Activated CD8-positive, alpha-beta T cell treated with anti-CD3 and anti-CD28 coated beads for 36 hours (primary cell): ENCODE results near the gene RETREG3. TPM values are rescaled to one million over a fixed set of nuclear protein-coding genes. Genes with fewer than 3 reads are reported as not detected.

Source experiments
- ATAC-seq: fragments of 200-7000 bp; cut with Tn5 transposase; one replicate; pipeline ENCODE4 v1.10.0; 2021; ENCODE audit warnings: mild to moderate bottlenecking, moderate library complexity
- CTCF ChIA-PET: fragments of 350-600 bp; sonication (Branson Sonifier 250); formaldehyde crosslinking; loops from one replicate; lab custom pipeline; 2021; ENCODE audit warnings: antibody characterized with exemption; lab: Charles Lee
- POLR2A ChIA-PET: fragments of 350-600 bp; sonication (Branson Sonifier 250); formaldehyde crosslinking; loops from one replicate; lab custom pipeline; 2021; ENCODE audit warnings: antibody characterized with exemption; lab: Charles Lee
- DNase-seq: peaks from one replicate; pipeline ENCODE4 v3.0.0-alpha.2; 2020
- H3K27ac Mint-ChIP-seq: one replicate; pipeline ENCODE4 v1.8.0; 2021; ENCODE audit warnings: mild to moderate bottlenecking, mixed read lengths
- H3K27me3 Mint-ChIP-seq: one replicate; pipeline ENCODE4 v1.8.0; 2021; ENCODE audit warnings: mixed read lengths
- H3K36me3 Mint-ChIP-seq: one replicate; pipeline ENCODE4 v1.8.0; 2021; ENCODE audit warnings: low read depth, mixed read lengths
- H3K4me1 Mint-ChIP-seq: one replicate; pipeline ENCODE4 v1.8.0; 2021; ENCODE audit warnings: low read depth, mixed read lengths
- H3K4me3 Mint-ChIP-seq: one replicate; pipeline ENCODE4 v1.8.0; 2021; ENCODE audit warnings: mild to moderate bottlenecking, moderate library complexity, mixed read lengths
- H3K9me3 Mint-ChIP-seq: one replicate; pipeline ENCODE4 v1.8.0; 2021; ENCODE audit warnings: mixed read lengths
- intact Hi-C: fragments of 100-400 bp; cut with micrococcal nuclease; formaldehyde crosslinking; loops from one replicate; pipeline ENCODE4 v1.10.0; 2022
- total RNA-seq, 2 experiments: library from RNA; stranded (reverse); gene quantifications; one replicate each; pipeline ENCODE4 v1.2.3, GENCODE V29; 2021
- TF ChIP-seq, protein P1 (sequence below): fragments of 200-600 bp; IDR thresholded peaks from one replicate; pipeline ENCODE4 v1.8.0; 2022; ENCODE audit warnings: antibody characterized with exemption, mild to moderate bottlenecking

RETREG3 gene
- total RNA-seq, 2 experiments from 2014 or later: 25.0 to 28.2 TPM

DNA sequence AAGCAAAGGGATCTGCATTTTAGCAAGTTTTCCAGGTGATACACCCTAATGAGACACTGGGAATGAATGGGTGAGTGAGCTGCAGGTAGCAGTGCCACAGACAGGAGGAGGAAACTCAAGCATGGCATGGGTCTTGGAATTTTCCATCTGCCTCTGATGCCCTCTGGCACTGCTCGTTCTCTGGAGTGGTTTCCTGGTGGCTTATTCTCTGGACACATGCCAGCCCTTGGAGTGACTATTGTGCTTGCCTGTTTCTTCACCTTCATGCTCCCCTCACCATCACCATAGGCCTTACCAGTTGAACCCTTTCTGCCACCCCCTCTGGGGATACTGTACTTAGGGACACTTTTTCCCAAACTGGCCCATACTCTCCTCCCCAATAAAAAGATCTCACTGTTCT is 45.6 kb downstream of the RETREG3 start:
- ATAC-seq: no peak
- intact Hi-C loops: no loop called here
- Mint-ChIP-seq H3K9me3 (no peaks in the 10 kb centered on the region), H3K27me3 (no peaks in the 10 kb centered on the region), H3K36me3 (peaks cover 34% of the 10 kb centered on the region), H3K27ac (peak overlapping the region; percentile 90), H3K4me3 (peak overlapping the region; percentile 88), H3K4me1 (peaks cover 42% of the 10 kb centered on the region)
- TF ChIP-seq, protein P1, sequence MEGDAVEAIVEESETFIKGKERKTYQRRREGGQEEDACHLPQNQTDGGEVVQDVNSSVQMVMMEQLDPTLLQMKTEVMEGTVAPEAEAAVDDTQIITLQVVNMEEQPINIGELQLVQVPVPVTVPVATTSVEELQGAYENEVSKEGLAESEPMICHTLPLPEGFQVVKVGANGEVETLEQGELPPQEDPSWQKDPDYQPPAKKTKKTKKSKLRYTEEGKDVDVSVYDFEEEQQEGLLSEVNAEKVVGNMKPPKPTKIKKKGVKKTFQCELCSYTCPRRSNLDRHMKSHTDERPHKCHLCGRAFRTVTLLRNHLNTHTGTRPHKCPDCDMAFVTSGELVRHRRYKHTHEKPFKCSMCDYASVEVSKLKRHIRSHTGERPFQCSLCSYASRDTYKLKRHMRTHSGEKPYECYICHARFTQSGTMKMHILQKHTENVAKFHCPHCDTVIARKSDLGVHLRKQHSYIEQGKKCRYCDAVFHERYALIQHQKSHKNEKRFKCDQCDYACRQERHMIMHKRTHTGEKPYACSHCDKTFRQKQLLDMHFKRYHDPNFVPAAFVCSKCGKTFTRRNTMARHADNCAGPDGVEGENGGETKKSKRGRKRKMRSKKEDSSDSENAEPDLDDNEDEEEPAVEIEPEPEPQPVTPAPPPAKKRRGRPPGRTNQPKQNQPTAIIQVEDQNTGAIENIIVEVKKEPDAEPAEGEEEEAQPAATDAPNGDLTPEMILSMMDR: no peak
- POLR2A ChIA-PET: interaction anchor here (1.0 to 7.8 kb wide), 3 partner anchors 14 to 228 kb away, joined by 3 to 61 read pairs (median 3); partner anchors contain the start of gene PSMC3IP
- CTCF ChIA-PET: interaction anchor here (1.0 to 7.5 kb wide), 2 partner anchors 13 to 46 kb away, joined by 3 to 70 read pairs; partner anchors contain the start of gene PSMC3IP
- no peak for DNase-seq

DNA sequence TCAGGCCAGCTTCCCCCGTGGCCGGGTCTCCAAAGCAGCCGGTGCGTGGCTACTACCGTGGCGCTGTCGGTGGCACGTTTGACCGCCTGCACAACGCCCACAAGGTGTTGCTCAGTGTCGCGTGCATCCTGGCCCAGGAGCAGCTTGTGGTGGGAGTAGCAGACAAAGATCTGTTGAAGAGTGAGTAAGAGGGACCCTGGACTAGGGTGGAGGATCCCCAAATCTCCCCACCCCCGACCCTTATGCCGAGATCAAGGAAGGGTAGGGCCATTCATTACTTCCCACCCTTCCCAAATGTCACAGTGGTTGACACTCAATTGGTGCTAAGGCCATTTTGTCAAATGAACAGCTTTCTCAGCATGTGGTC is 46.0 kb downstream of the RETREG3 start:
- TF ChIP-seq, protein P1: no peak
- no peaks in the 10 kb centered on the region for H3K9me3 Mint-ChIP-seq
- CTCF ChIA-PET: interaction anchor here (1.0 to 7.5 kb wide), 2 partner anchors 14 to 45 kb away, joined by 3 to 70 read pairs; partner anchors contain the start of gene PSMC3IP
- ATAC-seq (no peak), DNase-seq (no peak)
- peaks cover 33% of the 10 kb centered on the region for H3K36me3 Mint-ChIP-seq
- no peaks in the 10 kb centered on the region for H3K27me3 Mint-ChIP-seq
- POLR2A ChIA-PET: interaction anchor here (1.0 to 7.8 kb wide), 3 partner anchors 14 to 229 kb away, joined by 3 to 61 read pairs (median 3); partner anchors contain the start of gene PSMC3IP
- intact Hi-C loops: no loop called here
- H3K27ac Mint-ChIP-seq: peak overlapping the region; percentile 90
- H3K4me3 Mint-ChIP-seq: peak overlapping the region; percentile 88
- peaks cover 39% of the 10 kb centered on the region for H3K4me1 Mint-ChIP-seq

DNA sequence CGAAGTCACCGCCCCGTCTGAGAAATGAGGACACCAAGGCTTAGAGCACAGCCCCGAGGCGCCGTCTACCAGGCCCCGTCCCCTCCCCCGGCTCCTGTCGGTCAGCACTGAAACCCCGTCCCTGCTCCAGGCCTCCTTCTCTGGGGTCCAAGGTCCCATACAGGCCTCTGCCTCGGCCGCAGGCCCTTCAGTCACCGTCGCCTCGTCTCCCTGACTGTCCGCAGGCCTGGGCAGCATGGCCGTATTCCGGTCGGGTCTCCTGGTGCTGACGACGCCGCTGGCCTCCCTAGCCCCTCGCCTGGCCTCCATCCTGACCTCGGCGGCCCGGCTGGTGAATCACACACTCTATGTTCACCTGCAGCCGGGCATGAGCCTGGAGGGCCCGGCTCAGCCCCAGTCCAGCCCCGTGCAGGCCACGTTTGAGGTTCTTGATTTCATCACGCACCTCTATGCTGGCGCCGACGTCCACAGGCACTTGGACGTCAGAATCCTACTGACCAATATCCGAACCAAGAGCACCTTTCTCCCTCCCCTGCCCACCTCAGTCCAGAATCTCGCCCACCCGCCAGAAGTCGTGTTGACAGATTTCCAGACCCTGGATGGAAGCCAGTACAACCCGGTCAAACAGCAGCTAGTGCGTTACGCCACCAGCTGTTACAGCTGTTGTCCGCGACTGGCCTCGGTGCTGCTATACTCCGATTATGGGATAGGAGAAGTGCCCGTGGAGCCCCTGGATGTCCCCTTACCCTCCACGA is 46.6 kb downstream of the RETREG3 start:
- POLR2A ChIA-PET: interaction anchor here (0.5 to 7.8 kb wide), 4 partner anchors 15 to 437 kb away, joined by 3 to 61 read pairs (median 3); partner anchors contain the start of gene PSMC3IP
- peak; percentile 30 for DNase-seq
- Mint-ChIP-seq H3K4me1 (peaks cover 35% of the 10 kb centered on the region), H3K27ac (peak overlapping the region; percentile 90), H3K27me3 (no peaks in the 10 kb centered on the region), H3K36me3 (peaks cover 30% of the 10 kb centered on the region), H3K9me3 (no peaks in the 10 kb centered on the region), H3K4me3 (peak overlapping the region; percentile 88)
- CTCF ChIA-PET: interaction anchor here (1.0 to 7.5 kb wide), 2 partner anchors 14 to 45 kb away, joined by 3 to 70 read pairs; partner anchors contain the start of gene PSMC3IP
- TF ChIP-seq, protein P1: no peak
- ATAC-seq: peak; percentile 18
- intact Hi-C loops: no loop called here

DNA sequence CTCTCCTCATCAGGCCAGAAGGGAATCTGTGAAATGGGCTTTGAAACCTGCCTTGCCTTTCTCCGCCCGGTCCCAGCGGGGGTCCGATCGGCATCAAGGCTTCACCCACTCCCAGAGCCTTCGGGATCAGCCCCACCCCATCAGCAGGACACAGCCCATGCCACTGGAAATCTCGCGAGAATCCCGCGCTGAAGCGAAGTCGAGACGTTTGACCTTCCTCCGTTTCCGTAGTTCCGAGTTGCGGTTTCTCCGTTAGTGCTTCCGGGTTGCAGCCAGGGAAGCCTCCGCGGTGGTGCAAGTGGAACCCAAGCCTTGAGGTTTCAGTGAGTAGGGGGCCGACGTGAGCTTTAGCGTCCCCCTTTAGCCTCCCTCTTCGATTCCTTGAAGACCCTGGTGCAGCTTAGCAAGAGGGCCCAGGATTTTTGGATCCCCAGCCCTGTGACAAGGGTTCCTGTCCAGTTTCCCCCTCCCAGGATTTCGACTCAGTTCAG is 47.2 kb downstream of the RETREG3 start, which contains the start of gene COASY:
Gene COASY (plus strand): TSS at position 252 of the 491 bp plus-strand sequence. CDS start 475 bp downstream, outside the sequence.
- ChIA-PET CTCF (interaction anchor here (7.5 kb wide), 1 partner anchor 15 kb away, joined by 70 read pairs; the partner anchor contains the start of gene PSMC3IP), POLR2A (interaction anchor here (0.5 to 1.5 kb wide), 4 partner anchors 18 to 437 kb away, joined by 3 to 5 read pairs (median 3); no protein-coding TSS in a partner anchor)
- TF ChIP-seq, protein P1: no peak
- intact Hi-C loops: no loop called here
- Mint-ChIP-seq H3K27ac (peak within 1 kb of the TSS; percentile 90), H3K36me3 (peaks cover 26% of the 10 kb centered on the region), H3K9me3 (no peaks in the 10 kb centered on the region), H3K27me3 (no peaks in the 10 kb centered on the region), H3K4me1 (peaks cover 34% of the 10 kb centered on the region), H3K4me3 (peak within 1 kb of the TSS; percentile 88)
- peak; percentile 80 for ATAC-seq
- DNase-seq: peak; percentile 95
